Measurements from ENCODE around the gene SLC5A2. TPM values are rescaled to one million over a fixed set of nuclear protein-coding genes. Genes with fewer than 3 reads are reported as not detected.

Gene SLC5A2
- total and polyA plus RNA-seq, 4 experiments from 2014 or later = 0.12 to 4.5 (median 2.8) TPM

DNA sequence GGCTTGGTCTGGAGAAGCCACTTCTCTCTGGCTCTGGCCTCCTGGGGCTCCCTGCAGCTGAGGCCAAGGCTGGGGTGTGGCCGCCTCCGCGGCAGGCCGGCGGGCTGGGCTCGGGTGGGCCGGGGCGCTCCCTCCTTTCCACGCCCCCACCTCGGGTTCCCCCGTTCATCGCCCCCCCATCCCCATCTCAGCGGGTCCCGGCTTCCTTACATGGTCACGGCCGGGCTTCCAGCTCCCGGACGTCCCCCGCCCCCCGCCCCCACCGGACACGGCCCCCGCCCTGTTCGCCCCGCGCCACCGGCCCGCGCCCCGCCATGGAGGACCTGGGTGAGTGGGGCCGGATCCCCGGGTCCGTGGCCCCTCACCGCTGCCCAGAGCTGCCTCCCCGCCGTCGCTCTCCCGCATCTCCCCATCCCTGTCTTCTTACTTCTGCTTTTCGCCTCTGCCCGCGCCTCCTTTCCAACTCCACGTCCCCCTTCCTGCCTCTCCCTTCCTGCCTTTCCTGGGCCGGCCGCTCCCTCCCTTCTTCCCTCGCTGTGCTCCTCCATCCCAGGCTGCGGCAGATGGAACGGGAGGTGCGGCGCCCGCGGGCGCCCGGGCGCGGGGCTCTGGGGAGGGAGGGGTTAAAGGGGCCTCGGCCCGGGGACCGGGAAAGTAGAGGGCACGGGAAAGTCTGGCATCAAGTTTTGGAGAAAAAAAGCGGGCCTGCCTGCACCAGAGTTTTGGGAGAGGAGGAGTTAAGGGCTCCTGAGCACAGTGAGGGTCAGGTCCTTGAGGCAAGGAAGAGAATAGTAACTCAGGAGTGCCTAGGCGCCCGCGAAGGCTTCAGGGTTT, 10.8 kb upstream of the SLC5A2 start, which contains the start of gene TGFB1I1:
TSS of gene TGFB1I1 (plus strand) at position 278 of the 834 bp plus-strand sequence. CDS start at position 315, 37 bp downstream.
- Mint-ChIP-seq H3K36me3 (peaks cover 0 to 2% of the 10 kb centered on the region in 2 donors), H3K4me3 (peak within 1 kb of the TSS; percentile 59 to 90 (median 76)), H3K9me3 (no peaks in the 10 kb centered on the region), H3K4me1 (peaks cover 16 to 33% (median 29%) of the 10 kb centered on the region in 4 donors), H3K27me3 (peaks cover 0 to 13% of the 10 kb centered on the region in 2 donors), H3K27ac (peak within 1 kb of the TSS in 2 of 7 donors; percentile 41 to 42)
- no peak for DNase-seq
- H3K27ac ChIP-seq (ENCODE audit: low read depth, low read length) = no peak within 1 kb of the TSS
- peak within 1 kb of the TSS in 1 of 2 donors; percentile 27 for H3K4me3 ChIP-seq (ENCODE audit: low read length in 2 of 2)
- ChIA-PET CTCF (ENCODE audit: partially characterized antibody) (interaction anchor here (3.9 kb wide), 1 partner anchor 11 kb away, joined by 18 read pairs; no protein-coding TSS in a partner anchor), POLR2A (ENCODE audit: partially characterized antibody) (interaction anchor here (1.6 kb wide), 1 partner anchor 12 kb away, joined by 7 read pairs; no protein-coding TSS in a partner anchor)
- H3K9me3 ChIP-seq (ENCODE audit: control insufficient read depth in 1 of 2, low read length in 2 of 2) = no peaks in the 10 kb centered on the region
- no peaks in the 10 kb centered on the region for H3K36me3 ChIP-seq (ENCODE audit: insufficient read depth, low read length)
- H3K4me1 ChIP-seq (ENCODE audit: insufficient read depth, low read length) = peaks cover 34% of the 10 kb centered on the region
- H3K27me3 ChIP-seq (ENCODE audit: insufficient read depth, low read length) = no peaks in the 10 kb centered on the region
- intact Hi-C loops (cut with micrococcal nuclease) = no loop called here

DNA sequence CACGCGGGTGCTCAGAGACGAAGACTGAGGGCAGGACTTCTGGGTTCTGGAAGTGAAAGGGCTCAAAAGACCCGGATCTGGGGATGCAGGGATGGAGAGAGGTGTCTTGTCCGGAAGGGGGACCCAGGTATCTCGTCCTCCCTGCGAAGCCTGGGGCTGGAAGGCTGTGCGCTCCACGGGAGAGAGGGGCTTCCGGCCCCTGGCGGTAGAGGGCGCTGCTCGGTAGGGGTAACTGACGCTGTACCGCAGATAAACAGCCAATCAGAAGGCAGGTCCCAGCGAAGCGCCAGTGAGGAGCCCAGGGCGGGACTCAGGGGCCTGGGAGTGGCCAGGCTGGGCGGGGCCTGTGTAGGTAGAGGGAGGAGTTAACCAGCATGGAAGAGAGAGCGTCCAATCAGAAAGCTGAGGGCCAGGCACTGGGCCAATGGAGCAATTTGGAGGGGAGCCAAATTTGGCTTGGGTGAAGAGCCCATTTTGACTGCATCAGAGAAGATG, 10.2 kb upstream of the SLC5A2 start:
- Histone ChIP-seq H3K27me3 (ENCODE audit: insufficient read depth, low read length) (no peaks in the 10 kb centered on the region), H3K4me1 (ENCODE audit: insufficient read depth, low read length) (peaks cover 34% of the 10 kb centered on the region), H3K27ac (ENCODE audit: low read depth, low read length) (no peak overlapping the region), H3K36me3 (ENCODE audit: insufficient read depth, low read length) (no peaks in the 10 kb centered on the region), H3K9me3 (ENCODE audit: control insufficient read depth in 1 of 2, low read length in 2 of 2) (no peaks in the 10 kb centered on the region), H3K4me3 (ENCODE audit: low read length in 2 of 2) (peak overlapping the region in 1 of 2 donors; percentile 27)
- ChIA-PET POLR2A (ENCODE audit: partially characterized antibody) (interaction anchor here (1.6 kb wide), 1 partner anchor 12 kb away, joined by 7 read pairs; no protein-coding TSS in a partner anchor), CTCF (ENCODE audit: partially characterized antibody) (interaction anchor here (3.9 kb wide), 1 partner anchor 12 kb away, joined by 18 read pairs; no protein-coding TSS in a partner anchor)
- peak in 3 of 5 donors; percentile 21 to 27 (median 25) for DNase-seq
- Mint-ChIP-seq H3K36me3 (no peaks in the 10 kb centered on the region), H3K27me3 (peaks cover 0 to 13% of the 10 kb centered on the region in 2 donors), H3K4me3 (peak overlapping the region; percentile 56 to 90 (median 76)), H3K4me1 (peaks cover 10 to 32% (median 27%) of the 10 kb centered on the region in 4 donors), H3K27ac (peak overlapping the region in 1 of 7 donors; percentile 42), H3K9me3 (no peaks in the 10 kb centered on the region)
- intact Hi-C loops (cut with micrococcal nuclease) = no loop called here

DNA sequence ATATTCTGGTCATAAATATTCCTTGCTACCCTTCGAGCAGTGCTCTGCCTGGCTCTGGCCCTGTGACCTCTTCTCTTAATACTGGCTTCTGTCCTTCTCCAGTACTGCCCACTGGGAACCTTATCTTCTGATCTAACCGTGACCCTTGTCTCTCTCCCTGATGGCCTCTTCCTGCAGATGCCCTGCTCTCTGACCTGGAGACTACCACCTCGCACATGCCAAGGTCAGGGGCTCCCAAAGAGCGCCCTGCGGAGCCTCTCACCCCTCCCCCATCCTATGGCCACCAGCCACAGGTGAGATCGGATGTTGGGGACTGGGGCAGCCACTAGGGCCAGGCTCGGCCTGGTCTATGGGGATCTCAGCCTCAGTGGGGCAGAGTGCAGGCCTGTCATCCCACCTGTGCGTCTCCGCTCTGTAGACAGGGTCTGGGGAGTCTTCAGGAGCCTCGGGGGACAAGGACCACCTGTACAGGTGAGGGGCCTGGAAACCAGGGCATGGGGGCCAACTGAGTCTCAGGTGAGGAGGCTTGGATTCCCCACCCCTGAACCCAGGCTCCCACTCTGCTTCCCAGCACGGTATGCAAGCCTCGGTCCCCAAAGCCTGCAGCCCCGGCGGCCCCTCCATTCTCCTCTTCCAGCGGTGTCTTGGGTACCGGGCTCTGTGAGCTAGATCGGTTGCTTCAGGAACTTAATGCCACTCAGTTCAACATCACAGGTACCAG, 9.5 kb upstream of the SLC5A2 start:
- H3K27ac Mint-ChIP-seq = peak overlapping the region in 1 of 7 donors; percentile 53
- Histone ChIP-seq H3K4me1 (ENCODE audit: insufficient read depth, low read length) (peaks cover 28% of the 10 kb centered on the region), H3K27ac (ENCODE audit: low read depth, low read length) (no peak overlapping the region), H3K4me3 (ENCODE audit: low read length in 2 of 2) (no peak overlapping the region), H3K27me3 (ENCODE audit: insufficient read depth, low read length) (no peaks in the 10 kb centered on the region), H3K36me3 (ENCODE audit: insufficient read depth, low read length) (no peaks in the 10 kb centered on the region), H3K9me3 (ENCODE audit: control insufficient read depth in 1 of 2, low read length in 2 of 2) (no peaks in the 10 kb centered on the region)
- CTCF ChIA-PET (ENCODE audit: partially characterized antibody) = interaction anchor here (5.1 kb wide), 1 partner anchor 12 kb away, joined by 38 read pairs; no protein-coding TSS in a partner anchor
- intact Hi-C loops (cut with micrococcal nuclease) = no loop called here
- POLR2A ChIA-PET (ENCODE audit: partially characterized antibody) = no interaction called here
- H3K4me1 Mint-ChIP-seq = peaks cover 10 to 38% (median 27%) of the 10 kb centered on the region in 4 donors
- peaks cover 0 to 2% (median 0%) of the 10 kb centered on the region in 8 donors for H3K9me3 Mint-ChIP-seq
- H3K27me3 Mint-ChIP-seq = peaks cover 0 to 13% of the 10 kb centered on the region in 2 donors
- no peaks in the 10 kb centered on the region for H3K36me3 Mint-ChIP-seq
- no peak for DNase-seq
- H3K4me3 Mint-ChIP-seq = peak overlapping the region in 5 of 8 donors; percentile 17 to 90 (median 58)

DNA sequence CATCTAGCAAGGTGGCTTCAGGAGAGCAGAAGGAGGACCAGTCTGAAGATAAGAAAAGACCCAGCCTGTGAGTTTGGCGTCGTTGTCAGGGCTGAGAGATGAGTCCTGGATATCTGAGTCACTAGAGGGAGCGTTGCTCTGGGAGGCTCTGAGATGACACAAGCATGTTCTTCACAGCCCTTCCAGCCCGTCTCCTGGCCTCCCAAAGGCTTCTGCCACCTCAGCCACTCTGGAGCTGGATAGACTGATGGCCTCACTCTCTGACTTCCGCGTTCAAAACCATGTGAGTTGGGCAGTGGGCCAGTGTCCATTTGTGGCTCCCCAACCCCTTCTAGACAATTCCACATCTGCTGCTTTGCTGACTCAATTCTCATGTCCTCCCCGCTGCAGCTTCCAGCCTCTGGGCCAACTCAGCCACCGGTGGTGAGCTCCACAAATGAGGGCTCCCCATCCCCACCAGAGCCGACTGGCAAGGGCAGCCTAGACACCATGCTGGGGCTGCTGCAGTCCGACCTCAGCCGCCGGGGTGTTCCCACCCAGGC, 8.7 kb upstream of the SLC5A2 start:
- Mint-ChIP-seq H3K36me3 (no peaks in the 10 kb centered on the region), H3K27me3 (peaks cover 0 to 13% of the 10 kb centered on the region in 2 donors), H3K4me1 (peaks cover 9 to 38% (median 25%) of the 10 kb centered on the region in 4 donors), H3K9me3 (peaks cover 0 to 2% (median 0%) of the 10 kb centered on the region in 8 donors), H3K27ac (peak overlapping the region in 1 of 7 donors; percentile 24), H3K4me3 (peak overlapping the region in 3 of 8 donors; percentile 10 to 21 (median 10))
- no peak overlapping the region for H3K4me3 ChIP-seq (ENCODE audit: low read length in 2 of 2)
- POLR2A ChIA-PET (ENCODE audit: partially characterized antibody) = interaction anchor here (5.0 to 5.6 kb wide), 2 partner anchors 13 to 15 kb away, joined by 72 to 75 read pairs; partner anchors contain the start of gene ARMC5
- H3K27ac ChIP-seq (ENCODE audit: low read depth, low read length) = no peak overlapping the region
- H3K27me3 ChIP-seq (ENCODE audit: insufficient read depth, low read length) = no peaks in the 10 kb centered on the region
- peaks cover 28% of the 10 kb centered on the region for H3K4me1 ChIP-seq (ENCODE audit: insufficient read depth, low read length)
- DNase-seq = no peak
- H3K36me3 ChIP-seq (ENCODE audit: insufficient read depth, low read length) = no peaks in the 10 kb centered on the region
- H3K9me3 ChIP-seq (ENCODE audit: control insufficient read depth in 1 of 2, low read length in 2 of 2) = no peaks in the 10 kb centered on the region
- intact Hi-C loops (cut with micrococcal nuclease) = no loop called here
- CTCF ChIA-PET (ENCODE audit: partially characterized antibody) = interaction anchor here (5.1 kb wide), 1 partner anchor 13 kb away, joined by 38 read pairs; no protein-coding TSS in a partner anchor

DNA sequence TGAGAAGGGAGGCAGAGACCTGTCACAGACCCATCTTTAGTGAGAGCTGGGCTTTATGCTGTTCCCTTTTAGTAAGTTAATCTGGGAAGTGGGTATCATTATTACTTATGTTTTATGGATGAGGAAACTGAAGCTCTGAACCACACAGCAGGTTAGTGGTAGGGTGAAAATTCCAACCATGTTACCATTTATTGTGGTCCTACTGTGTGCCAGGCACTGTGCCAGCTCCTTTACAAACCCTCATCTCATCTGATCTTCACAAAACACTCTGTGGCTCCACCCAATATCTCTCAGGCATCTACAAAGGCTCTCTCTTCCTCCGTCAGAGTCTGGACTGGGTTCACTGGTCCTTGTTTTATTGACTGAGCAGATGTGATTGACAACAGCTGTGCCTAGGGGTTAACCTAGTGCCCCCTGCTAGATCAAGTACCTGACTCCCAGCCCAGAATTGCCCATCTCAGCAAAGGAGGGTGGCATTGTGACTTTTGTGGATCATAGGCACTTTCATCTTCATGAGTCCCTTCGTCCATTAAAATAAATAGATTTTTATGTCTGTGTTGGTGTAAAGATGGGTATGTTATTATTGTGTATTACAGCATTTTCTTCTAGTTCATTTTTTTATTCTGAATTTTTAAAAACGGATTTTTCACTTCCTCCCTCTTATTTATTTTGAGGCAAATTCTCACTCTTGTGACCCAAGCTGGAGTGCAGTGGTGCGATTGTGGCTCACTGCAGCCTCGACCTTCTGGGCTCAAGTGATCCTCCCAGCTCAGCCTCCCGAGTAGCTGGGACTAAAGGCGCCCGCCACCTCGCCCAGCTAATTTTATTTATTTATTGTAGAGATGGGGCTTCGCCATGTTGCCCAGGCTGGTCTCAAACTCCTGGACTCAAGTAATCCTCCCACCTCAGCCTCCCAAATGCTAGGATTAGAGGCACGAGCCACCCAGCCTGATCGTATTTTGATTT, 7.9 kb upstream of the SLC5A2 start:
- Mint-ChIP-seq H3K36me3 (no peaks in the 10 kb centered on the region), H3K4me1 (peaks cover 9 to 38% (median 25%) of the 10 kb centered on the region in 4 donors)

More for the DNA sequence above, 7.9 kb upstream of the SLC5A2 start:
- ChIA-PET CTCF (ENCODE audit: partially characterized antibody) (interaction anchor here (5.1 kb wide), 1 partner anchor 13 kb away, joined by 38 read pairs; no protein-coding TSS in a partner anchor), POLR2A (ENCODE audit: partially characterized antibody) (interaction anchor here (4.2 to 5.6 kb wide), 3 partner anchors 13 to 33 kb away, joined by 25 to 75 read pairs (median 72); partner anchors contain the start of genes ARMC5 and RUSF1)
- Histone ChIP-seq H3K27ac (ENCODE audit: low read depth, low read length) (no peak overlapping the region), H3K27me3 (ENCODE audit: insufficient read depth, low read length) (no peaks in the 10 kb centered on the region), H3K4me3 (ENCODE audit: low read length in 2 of 2) (no peak overlapping the region), H3K9me3 (ENCODE audit: control insufficient read depth in 1 of 2, low read length in 2 of 2) (no peaks in the 10 kb centered on the region), H3K36me3 (ENCODE audit: insufficient read depth, low read length) (no peaks in the 10 kb centered on the region), H3K4me1 (ENCODE audit: insufficient read depth, low read length) (peaks cover 28% of the 10 kb centered on the region)
- intact Hi-C loops (cut with micrococcal nuclease) = no loop called here
- Mint-ChIP-seq H3K9me3 (peaks cover 0 to 2% (median 0%) of the 10 kb centered on the region in 8 donors), H3K27me3 (peaks cover 0 to 13% of the 10 kb centered on the region in 2 donors), H3K27ac (peak overlapping the region in 1 of 7 donors; percentile 12), H3K4me3 (peak overlapping the region in 6 of 8 donors; percentile 10 to 82 (median 16))
- DNase-seq = no peak
